Neural cell (in vitro differentiated cells): Measurements from ENCODE around the gene SPARC. TPM values are rescaled to one million over a fixed set of nuclear protein-coding genes. Genes with fewer than 3 reads are reported as not detected.

Experiments
- H2AFZ ChIP-seq: fragments of 200-600, 300-800 bp; sonication (generic), shearing (Covaris generic); 2 replicates; pipeline ENCODE4 v1.6.0; 2014; ENCODE audit warnings: low read depth, mild to moderate bottlenecking, antibody characterized with exemption, low read length, moderate library complexity
- H3F3A ChIP-seq: fragments of 200-600 bp; shearing (Covaris generic); 2 replicates; pipeline ENCODE4 v1.6.1; 2016; ENCODE audit warnings: mild to moderate bottlenecking, moderate library complexity, mixed read lengths, antibody characterized with exemption, low read length; ENCODE audit not compliant: insufficient read depth, poor library complexity, severe bottlenecking
- H3K27ac ChIP-seq: fragments of 200-600, 300-800 bp; sonication (generic), shearing (Covaris generic); 2 replicates; pipeline ENCODE4 v1.5.1; 2014; ENCODE audit warnings: mild to moderate bottlenecking, low read length, moderate library complexity
- H3K27me3 ChIP-seq: fragments of 300-800, 200-600 bp; sonication (generic), shearing (Covaris generic); 2 replicates; pipeline ENCODE4 v1.6.0; 2014; ENCODE audit warnings: mild to moderate bottlenecking, low read depth, low read length, moderate library complexity; ENCODE audit not compliant: insufficient read depth
- H3K36me3 ChIP-seq: fragments of 300-800, 200-600 bp; sonication (generic), shearing (Covaris generic); 2 replicates; pipeline ENCODE4 v1.5.1; 2014; ENCODE audit warnings: mild to moderate bottlenecking, antibody characterized with exemption, low read length, moderate library complexity; ENCODE audit not compliant: insufficient read depth
- H3K4me2 ChIP-seq: fragments of 300-800, 200-600 bp; sonication (generic), shearing (Covaris generic); 2 replicates; pipeline ENCODE4 v1.6.0; 2014; ENCODE audit warnings: mild to moderate bottlenecking, low read length
- H3K4me3 ChIP-seq: fragments of 300-800, 200-600 bp; sonication (generic), shearing (Covaris generic); 2 replicates; pipeline ENCODE4 v1.5.1; 2014; ENCODE audit warnings: mild to moderate bottlenecking, low read length, moderate library complexity
- H3K79me2 ChIP-seq: fragments of 200-600 bp; shearing (Covaris generic); replicated peaks from 2 replicates; pipeline ENCODE4 v1.6.0; 2014; ENCODE audit warnings: mild to moderate bottlenecking, low read length, moderate library complexity; ENCODE audit not compliant: insufficient read depth
- H3K9ac ChIP-seq: fragments of 300-800, 200-600 bp; sonication (generic), shearing (Covaris generic); 2 replicates; pipeline ENCODE4 v1.6.1; 2016; ENCODE audit warnings: mild to moderate bottlenecking, low read length, mixed read lengths
- H3K9me2 ChIP-seq: fragments of 200-600 bp; shearing (Covaris generic); 2 replicates; pipeline ENCODE4 v1.6.1; 2016; ENCODE audit warnings: mild to moderate bottlenecking, low read length, mixed read lengths; ENCODE audit not compliant: insufficient read depth
- H3K9me3 ChIP-seq: fragments of 200-600, 300-800 bp; sonication (generic), shearing (Covaris generic); 2 replicates; pipeline ENCODE4 v1.6.1; 2016; ENCODE audit warnings: mild to moderate bottlenecking, mixed run types, low read length, moderate library complexity, mixed read lengths
- H4K20me1 ChIP-seq: fragments of 200-600 bp; shearing (Covaris generic); 2 replicates; pipeline ENCODE4 v1.6.1; 2016; ENCODE audit warnings: mild to moderate bottlenecking, mixed run types; ENCODE audit not compliant: insufficient read depth
- CTCF ChIP-seq: fragments of 450-650 bp; IDR thresholded peaks from 2 replicates; pipeline ENCODE4 v1.5.1; 2014; ENCODE audit warnings: antibody characterized with exemption, mild to moderate bottlenecking, moderate library complexity; ENCODE audit not compliant: poor library complexity, severe bottlenecking
- EP300 ChIP-seq: fragments of 450-650 bp; conservative IDR thresholded peaks from 2 replicates; pipeline ENCODE4 v1.6.1; 2014; ENCODE audit warnings: antibody characterized with exemption, mild to moderate bottlenecking, moderate library complexity; ENCODE audit not compliant: poor library complexity, severe bottlenecking
- EZH2 ChIP-seq: fragments of 200-600, 300-800 bp; shearing (Covaris generic), sonication (generic); IDR thresholded peaks from 2 replicates; pipeline ENCODE4 v1.6.1; 2014; ENCODE audit warnings: antibody characterized with exemption, low read length, borderline replicate concordance, mild to moderate bottlenecking; ENCODE audit not compliant: insufficient read depth, poor library complexity, severe bottlenecking
- MXI1 ChIP-seq: fragments of 450-650 bp; conservative IDR thresholded peaks from 2 replicates; pipeline ENCODE4 v1.6.1; 2014; ENCODE audit warnings: antibody characterized with exemption, mild to moderate bottlenecking; ENCODE audit not compliant: poor library complexity, severe bottlenecking
- POLR2AphosphoS5 ChIP-seq: IDR thresholded peaks from 2 replicates; pipeline ENCODE4 v1.6.1; 2012
- RAD21 ChIP-seq: fragments of 450-650 bp; conservative IDR thresholded peaks from 2 replicates; pipeline ENCODE4 v1.6.1; 2014; ENCODE audit warnings: antibody characterized with exemption, mild to moderate bottlenecking, moderate library complexity
- REST ChIP-seq: IDR thresholded peaks from 2 replicates; pipeline ENCODE4 v1.6.1; 2012; ENCODE audit warnings: borderline replicate concordance
- SMC3 ChIP-seq: fragments of 450-650 bp; conservative IDR thresholded peaks from 2 replicates; pipeline ENCODE4 v1.6.1; 2014; ENCODE audit warnings: antibody characterized with exemption, mild to moderate bottlenecking, moderate library complexity; ENCODE audit not compliant: poor library complexity
- TAF1 ChIP-seq: IDR thresholded peaks from 2 replicates; pipeline ENCODE4 v1.6.1; 2012; ENCODE audit warnings: low read depth
- polyA plus RNA-seq: library from polyadenylated mRNA; depleted of rRNA; stranded (reverse); fragments of >200 nt; gene quantifications from 2 replicates; pipeline ENCODE4 v1.2.3, GENCODE V29; 2014

SPARC gene
- polyA plus RNA-seq, 1 donor from 2014 or later, result 15.3 TPM

- no peaks in the 10 kb centered on the region for H3K9me2 ChIP-seq
- H3F3A ChIP-seq, result no peaks in the 10 kb centered on the region
- H3K9ac ChIP-seq, result no peak overlapping the region
- no peaks in the 10 kb centered on the region for H3K9me3 ChIP-seq
- H4K20me1 ChIP-seq, result no peaks in the 10 kb centered on the region
- no peak overlapping the region for H3K27ac ChIP-seq
- H3K27me3 ChIP-seq, result no peaks in the 10 kb centered on the region
- no peaks in the 10 kb centered on the region for H3K36me3 ChIP-seq
- H3K4me3 ChIP-seq, result no peak overlapping the region
- no peak overlapping the region for H3K4me2 ChIP-seq
- no peaks in the 10 kb centered on the region for H3K79me2 ChIP-seq
- TF ChIP-seq TAF1 (no peak), RAD21 (no peak), CTCF (no peak), REST (no peak), SMC3 (no peak), EZH2 (no peak)
- no peak overlapping the region for H2AFZ ChIP-seq
Observed at GRCh38 chr5:151670953-151671636, 15.6 kb downstream of the SPARC start.

GRCh38 chr5:151670083-151670686, 16.5 kb downstream of the SPARC start:
- no peaks in the 10 kb centered on the region for H3K9me3 ChIP-seq
- no peak for TF ChIP-seq REST
- TF ChIP-seq TAF1, result no peak
- TF ChIP-seq MXI1, result no peak
- no peak for TF ChIP-seq EZH2
- TF ChIP-seq CTCF, result no peak
- no peak for TF ChIP-seq EP300
- no peak for TF ChIP-seq SMC3
- TF ChIP-seq POLR2AphosphoS5, result no peak
- TF ChIP-seq RAD21, result no peak
- no peak overlapping the region for H3K9ac ChIP-seq
- no peaks in the 10 kb centered on the region for H3K36me3 ChIP-seq
- H2AFZ ChIP-seq, result no peak overlapping the region
- H3K27ac ChIP-seq, result no peak overlapping the region
- H4K20me1 ChIP-seq, result no peaks in the 10 kb centered on the region
- no peaks in the 10 kb centered on the region for H3F3A ChIP-seq
- H3K27me3 ChIP-seq, result no peaks in the 10 kb centered on the region
- H3K79me2 ChIP-seq, result no peaks in the 10 kb centered on the region
- H3K9me2 ChIP-seq, result no peaks in the 10 kb centered on the region
- H3K4me3 ChIP-seq, result no peak overlapping the region
- H3K4me2 ChIP-seq, result no peak overlapping the region
